Endothelial cell of umbilical vein (primary cell): Measurements from ENCODE around the gene NKAIN4. TPM values are rescaled to one million over a fixed set of nuclear protein-coding genes. Genes with fewer than 3 reads are reported as not detected.

ENCODE experiments used
- BruUV-seq: library from RNA; stranded (reverse); fragments of 400-500 nt; replicated peaks from 2 replicates; lab custom pipeline; 2021; lab: Mats Ljungman, UMichigan
- CTCF ChIA-PET: fragments of 300-600, 350-600 bp; sonication (Branson Sonifier 250); formaldehyde crosslinking; loops from one replicate; lab custom pipeline; 2021; ENCODE audit warnings: antibody characterized with exemption, inconsistent platforms; lab: Charles Lee
- POLR2A ChIA-PET: fragments of 300-600, 350-600 bp; sonication (Branson Sonifier 250); formaldehyde crosslinking; loops from one replicate; lab custom pipeline; 2021; ENCODE audit warnings: antibody characterized with exemption, inconsistent platforms; lab: Charles Lee
- DNase-seq: peaks from one replicate; pipeline ENCODE4 v3.0.0-alpha.2; 2011; ENCODE audit warnings: low read depth, low spot score
- FAIRE-seq: peaks from 2 replicates; lab custom pipeline; 2011; peaks lifted over from hg19 to GRCh38; lab: Jason Lieb, UNC
- H2AFZ ChIP-seq: 2 replicates; pipeline ENCODE4 v1.6.0; 2012; ENCODE audit warnings: low read depth, low read length, control low read depth, inconsistent platforms
- H3K27ac ChIP-seq: 2 replicates; pipeline ENCODE4 v1.5.1; 2011; ENCODE audit warnings: low read depth, mild to moderate bottlenecking, control low read depth, low read length, moderate library complexity; ENCODE audit not compliant: insufficient read depth
- H3K27me3 ChIP-seq, 2 experiments: 2 replicates each; pipeline versions ENCODE4 v1.6.0 to v1.6.1; 2011; ENCODE audit warnings: low read length in 2 of 2, mixed read lengths in 1 of 2; ENCODE audit not compliant: control insufficient read depth in 2 of 2, insufficient read depth in 2 of 2
- H3K36me3 ChIP-seq, 2 experiments: 2 replicates in 1 of 2; 3 replicates in 1 of 2; pipeline ENCODE4 v1.5.1; 2011; ENCODE audit warnings: low read length in 2 of 2, mild to moderate bottlenecking in 1 of 2, moderate library complexity in 1 of 2; ENCODE audit not compliant: control insufficient read depth in 2 of 2, insufficient read depth in 2 of 2; ENCODE audit errors: extremely low read depth in 1 of 2
- H3K4me1 ChIP-seq: 3 replicates; pipeline ENCODE4 v1.5.1; 2011; ENCODE audit warnings: mild to moderate bottlenecking, low read length; ENCODE audit not compliant: control insufficient read depth, insufficient read depth; ENCODE audit errors: extremely low read depth
- H3K4me2 ChIP-seq: 2 replicates; pipeline ENCODE4 v1.6.1; 2011; ENCODE audit warnings: low read length, control low read depth, mixed read lengths; ENCODE audit not compliant: insufficient read depth
- H3K4me3 ChIP-seq, 3 experiments: fragments of 200-600 bp in 1 of 3; sonication (generic), shearing (Covaris generic) in 1 of 3; replicated peaks in 1 of 3; 2 replicates each; pipeline ENCODE4 v1.5.1; 2011 to 2016; ENCODE audit warnings: control low read depth in 3 of 3, low read length in 3 of 3, mild to moderate bottlenecking in 2 of 3, inconsistent platforms in 1 of 3, low read depth in 1 of 3, moderate library complexity in 1 of 3; ENCODE audit not compliant: insufficient read depth in 1 of 3
- H3K79me2 ChIP-seq: 2 replicates; pipeline ENCODE4 v1.6.0; 2012; ENCODE audit warnings: low read length, inconsistent platforms; ENCODE audit not compliant: control insufficient read depth, insufficient read depth
- H3K9ac ChIP-seq: replicated peaks from 2 replicates; pipeline ENCODE3; 2011; ENCODE audit warnings: low read length, control low read depth; ENCODE audit not compliant: insufficient read depth; ENCODE audit errors: extremely low read depth
- H3K9me1 ChIP-seq: replicated peaks from 3 replicates; pipeline ENCODE4 v1.6.0; 2011; ENCODE audit warnings: mild to moderate bottlenecking, low read length; ENCODE audit not compliant: control insufficient read depth, insufficient read depth; ENCODE audit errors: extremely low read depth
- H3K9me3 ChIP-seq: replicated peaks from 2 replicates; pipeline ENCODE4 v1.5.1; 2012; ENCODE audit warnings: low read length, inconsistent platforms; ENCODE audit not compliant: control insufficient read depth, insufficient read depth
- H4K20me1 ChIP-seq: replicated peaks from 2 replicates; pipeline ENCODE3; 2011; ENCODE audit warnings: mild to moderate bottlenecking, low read length; ENCODE audit not compliant: control insufficient read depth, insufficient read depth; ENCODE audit errors: extremely low read depth
- CTCF ChIP-seq, 2 donors: IDR thresholded peaks; 1 replicate in 1 of 2; 2 replicates in 1 of 2; pipeline ENCODE4 v1.5.1; 2011; ENCODE audit warnings: low read length in 2 of 2, mild to moderate bottlenecking in 2 of 2, moderate library complexity in 2 of 2, control low read depth in 1 of 2, inconsistent platforms in 1 of 2, low read depth in 1 of 2; ENCODE audit not compliant: insufficient read depth in 1 of 2; ENCODE audit errors: extremely low read depth in 1 of 2
- EZH2 ChIP-seq: IDR thresholded peaks from 2 replicates; pipeline ENCODE4 v1.6.1; 2012; ENCODE audit warnings: borderline replicate concordance, low read depth, mild to moderate bottlenecking, moderate library complexity, low read length, inconsistent platforms; ENCODE audit not compliant: severe bottlenecking
- FOS ChIP-seq: IDR thresholded peaks from 2 replicates; pipeline ENCODE4 v1.6.1; 2011; ENCODE audit warnings: mild to moderate bottlenecking, low read length, moderate library complexity, borderline replicate concordance; ENCODE audit not compliant: insufficient read depth
- GATA2 ChIP-seq: IDR thresholded peaks from 2 replicates; pipeline ENCODE4 v1.7.0; 2011; ENCODE audit warnings: low read depth, mild to moderate bottlenecking, moderate library complexity, mixed read lengths, low read length; ENCODE audit not compliant: insufficient read length, insufficient read depth
- JUN ChIP-seq: IDR thresholded peaks from 2 replicates; pipeline ENCODE4 v1.6.1; 2011; ENCODE audit warnings: borderline replicate concordance, low read depth; ENCODE audit not compliant: insufficient read length, insufficient read depth
- MYC ChIP-seq: IDR thresholded peaks from one replicate; pipeline ENCODE4 v1.6.1; 2011; ENCODE audit warnings: mild to moderate bottlenecking, low read depth, low read length
- POLR2A ChIP-seq: IDR thresholded peaks from 2 replicates; pipeline ENCODE4 v1.6.1; 2012; ENCODE audit warnings: low read depth, mild to moderate bottlenecking, control low read depth, low read length
- POLR2AphosphoS5 ChIP-seq: IDR thresholded peaks from 2 replicates; pipeline ENCODE4 v1.6.1; 2012; ENCODE audit warnings: low read depth, mild to moderate bottlenecking, control low read depth, low read length, moderate library complexity; ENCODE audit not compliant: insufficient read depth
- dilution Hi-C: fragments of 300-500 bp; cut with MboI; formaldehyde crosslinking; loops from one replicate; pipeline ENCODE4 v1.15.0; 2019; ENCODE audit warnings: low sequenced_read_pairs; ENCODE audit not compliant: extremely low pct_ligation_motif_present
- intact Hi-C: fragments of 100-400 bp; cut with micrococcal nuclease; formaldehyde crosslinking; loops from one replicate; pipeline ENCODE4 v1.10.0; 2022
- polyA plus RNA-seq, 4 experiments: library from polyadenylated mRNA; depleted of rRNA in 3 of 4; stranded (reverse) in 3 of 4; unstranded in 1 of 4; fragments of >200 nt; gene quantifications; 2 replicates each; pipeline versions ENCODE4 v1.2.1 to v1.2.3, GENCODE V29; 2011 to 2012; ENCODE audit warnings: missing spikeins in 1 of 4
- total RNA-seq: library from RNA; stranded (reverse); gene quantifications from 2 replicates; pipeline ENCODE4 v1.2.3, GENCODE V29; 2021
- TF ChIP-seq, protein P1 (sequence below): IDR thresholded peaks from 2 replicates; pipeline ENCODE4 v1.6.1; 2011; ENCODE audit not compliant: insufficient read depth, insufficient read length

Gene NKAIN4
- total and polyA plus RNA-seq, 2 donors (not counting 3 experiments of a cell fraction or from before 2014, with no cell fraction given): 0.04 TPM; not detected in 1

DNA sequence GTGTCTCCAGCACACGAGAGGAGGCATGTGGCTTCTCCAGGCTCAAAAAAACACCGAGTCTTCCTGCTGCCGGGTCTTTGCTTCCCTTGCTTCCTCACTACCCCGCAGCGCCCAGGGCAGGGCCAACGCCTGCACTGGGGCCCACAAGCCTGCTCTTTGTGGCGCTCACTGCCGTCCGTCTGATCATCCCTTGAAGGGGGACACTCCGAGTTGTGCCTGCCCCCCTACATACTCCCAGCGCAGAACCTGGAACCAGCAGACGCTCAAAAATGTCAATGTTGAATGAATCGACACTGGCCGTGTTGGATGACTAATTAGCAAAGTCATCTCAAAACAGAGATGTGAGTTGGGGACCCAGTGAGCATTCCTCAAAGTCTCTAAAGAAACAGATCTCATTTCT is 10.3 kb upstream of the NKAIN4 start:
- Histone ChIP-seq H3K27me3 (peaks cover 7 to 9% of the 10 kb centered on the region in 2 experiments), H3K9me3 (no peaks in the 10 kb centered on the region), H3K4me3 (no peak overlapping the region), H3K4me2 (no peak overlapping the region), H4K20me1 (no peaks in the 10 kb centered on the region), H2AFZ (no peak overlapping the region), H3K36me3 (no peaks in the 10 kb centered on the region), H3K9me1 (no peaks in the 10 kb centered on the region), H3K4me1 (no peaks in the 10 kb centered on the region), H3K27ac (no peak overlapping the region), H3K79me2 (no peaks in the 10 kb centered on the region), H3K9ac (no peak overlapping the region)
- intact Hi-C loops: no loop called here
- FAIRE-seq: no peak
- CTCF ChIA-PET: no interaction called here
- no peak for TF ChIP-seq JUN
- TF ChIP-seq POLR2AphosphoS5: no peak
- no peak for TF ChIP-seq MYC
- TF ChIP-seq POLR2A: no peak
- no peak for TF ChIP-seq EZH2
- no peak for TF ChIP-seq CTCF (IDR thresholded peaks at IDR 0.05; ENCODE audit: extremely low read depth in 1 of 2, insufficient read depth in 1 of 2, low read depth in 1 of 2, low read length in 2 of 2)
- TF ChIP-seq GATA2: no peak
- TF ChIP-seq, protein P1, sequence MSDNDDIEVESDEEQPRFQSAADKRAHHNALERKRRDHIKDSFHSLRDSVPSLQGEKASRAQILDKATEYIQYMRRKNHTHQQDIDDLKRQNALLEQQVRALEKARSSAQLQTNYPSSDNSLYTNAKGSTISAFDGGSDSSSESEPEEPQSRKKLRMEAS: no peak
- TF ChIP-seq FOS: no peak
- POLR2A ChIA-PET: no interaction called here
- no peak for DNase-seq
- dilution Hi-C loops: no loop called here
- no TSS peak for BruUV-seq
